H4 (cell line): Measurements from ENCODE around the gene EHMT1. TPM values are rescaled to one million over a fixed set of nuclear protein-coding genes. Genes with fewer than 3 reads are reported as not detected.
"Not testable (repeated sequence)": the region's sequence is repeated elsewhere in the genome, so short reads cannot be mapped to it uniquely, and the experiment has no call there.

Experiments used
- DNase-seq: peaks from one replicate; pipeline ENCODE4 v3.0.0-alpha.2; 2015; ENCODE audit warnings: low spot score
- total RNA-seq: library from RNA; depleted of rRNA; stranded (reverse); fragments of >200 nt; shearing (Covaris generic); gene quantifications from 2 replicates; pipeline ENCODE4 v1.2.3, GENCODE V29; 2014

EHMT1 gene
- total RNA-seq, 1 experiment from 2014 or later: 18.6 TPM

DNA sequence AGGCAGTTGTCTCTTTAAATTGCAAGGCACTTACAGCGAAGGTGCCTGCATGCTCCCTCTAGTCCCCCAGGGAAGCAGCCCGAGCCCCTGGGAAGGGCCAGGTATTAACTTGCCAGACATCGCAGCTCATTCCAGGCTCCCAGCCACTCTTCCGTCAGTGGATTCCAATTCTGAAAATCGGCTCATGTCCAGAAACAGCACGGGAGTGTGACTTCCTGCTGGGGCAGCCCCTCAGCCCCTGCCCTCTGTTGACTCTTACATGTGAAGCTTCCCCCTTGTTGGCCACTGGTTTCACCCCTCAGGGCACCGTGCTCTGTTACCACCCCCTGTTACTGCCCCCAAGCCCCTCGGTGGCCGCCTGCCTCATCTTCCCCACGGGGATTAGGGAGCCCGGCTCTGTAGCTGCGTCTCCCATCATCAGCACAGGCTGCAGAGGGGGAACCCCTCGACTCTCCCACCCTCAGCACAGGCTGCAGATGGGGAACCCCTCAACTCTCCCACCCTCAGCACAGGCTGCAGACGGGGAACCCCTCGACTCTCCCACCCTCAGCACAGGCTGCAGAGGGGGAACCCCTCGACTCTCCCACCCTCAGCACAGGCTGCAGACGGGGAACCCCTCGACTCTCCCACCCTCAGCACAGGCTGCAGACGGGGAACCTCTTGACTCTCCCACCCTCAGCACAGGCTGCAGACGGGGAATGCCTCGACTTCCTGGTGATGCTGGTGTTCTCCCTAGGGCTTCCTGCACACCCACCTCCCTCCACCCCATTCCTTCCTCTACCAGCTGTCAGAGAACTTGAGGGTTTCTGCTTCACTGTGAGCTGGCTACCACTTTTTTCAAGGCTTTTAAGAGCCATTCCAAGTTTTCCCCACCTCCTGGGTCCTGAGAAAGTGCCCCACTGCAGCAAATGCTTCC, 247.7 kb downstream of the EHMT1 start:
- no peak for DNase-seq

DNA sequence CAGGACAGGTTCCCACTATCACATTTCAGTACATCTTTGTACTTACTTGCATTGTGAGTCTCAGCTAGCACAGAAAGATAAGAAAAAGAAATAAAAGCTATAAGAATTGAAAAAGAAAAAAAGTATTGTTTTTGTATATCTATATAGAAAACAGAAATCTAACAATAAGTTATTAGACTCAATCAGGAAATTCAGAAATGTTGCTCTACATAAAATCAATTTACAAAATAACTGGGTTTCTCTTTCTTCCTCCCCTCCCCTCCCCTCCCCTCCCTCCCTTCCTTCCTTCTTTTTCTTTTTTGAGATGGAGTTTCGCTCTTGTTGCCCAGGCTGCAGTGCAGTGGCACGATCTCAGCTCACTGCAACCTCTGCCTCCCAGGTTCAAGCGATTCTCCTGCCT, 251.6 kb downstream of the EHMT1 start:
- DNase-seq: no peak

DNA sequence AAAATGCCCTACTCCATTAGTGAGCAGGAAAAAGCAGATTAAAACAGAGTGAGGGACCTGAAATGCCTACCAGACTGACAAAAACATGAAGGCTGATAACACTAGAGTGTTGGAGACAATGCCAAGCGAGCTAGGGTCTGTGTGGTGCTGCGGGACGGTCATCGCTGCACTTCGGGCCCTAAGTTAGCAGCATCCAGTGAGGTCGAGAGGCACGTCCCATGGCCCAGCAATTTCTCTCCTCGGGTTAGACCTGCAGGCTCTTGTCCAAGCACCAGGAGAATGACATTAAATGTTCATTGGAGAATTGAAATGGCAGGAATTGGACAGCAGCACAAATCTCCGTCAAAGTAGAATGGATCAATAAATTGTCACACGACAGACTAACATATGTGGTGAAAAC, 253.5 kb downstream of the EHMT1 start:
- DNase-seq: no peak

DNA sequence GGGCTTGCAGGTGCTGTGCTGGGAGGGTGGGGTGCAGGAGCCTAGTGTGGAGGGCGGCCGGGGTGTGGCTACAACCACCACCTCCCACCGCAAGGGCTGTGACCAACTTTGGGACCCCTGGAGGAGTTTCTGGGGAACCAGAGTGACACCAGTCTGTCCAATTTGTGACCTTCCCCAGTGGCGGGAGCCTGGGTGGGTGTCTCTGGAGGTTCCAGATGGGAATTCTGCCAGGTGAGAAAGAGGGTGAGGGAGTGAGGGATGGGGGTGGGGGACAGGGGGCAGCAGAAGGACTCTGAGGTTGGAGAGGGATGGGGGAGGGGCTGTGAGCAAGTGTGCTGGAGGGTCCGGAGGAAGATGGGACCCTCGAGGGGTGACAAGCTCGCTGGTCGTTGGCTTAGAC, 254.6 kb downstream of the EHMT1 start:
- DNase-seq: no peak

DNA sequence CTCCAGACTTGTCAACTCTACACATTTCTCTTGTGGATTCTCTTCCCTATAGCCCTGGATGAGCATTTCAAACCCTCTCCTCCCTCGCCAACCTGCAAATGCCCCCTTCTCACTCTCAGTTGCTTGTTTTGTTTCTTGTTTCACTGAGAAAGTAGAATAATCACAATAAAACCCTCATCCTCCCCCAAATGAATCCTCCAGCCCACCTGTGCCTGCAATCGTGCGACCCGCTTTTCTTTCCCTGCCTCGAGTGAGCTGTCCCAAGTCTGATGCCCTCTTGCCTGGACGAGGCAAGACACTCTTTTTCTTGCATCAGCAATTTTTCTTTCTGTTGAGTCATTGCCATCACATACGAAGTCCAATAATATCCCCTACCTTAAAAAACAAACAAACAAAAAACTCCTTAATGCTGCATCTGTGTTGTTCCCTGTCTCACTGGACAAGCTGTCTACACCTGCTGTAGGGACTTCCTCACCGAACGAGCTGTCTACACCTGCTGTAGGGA, 255.1 kb downstream of the EHMT1 start:
- DNase-seq: no peak

DNA sequence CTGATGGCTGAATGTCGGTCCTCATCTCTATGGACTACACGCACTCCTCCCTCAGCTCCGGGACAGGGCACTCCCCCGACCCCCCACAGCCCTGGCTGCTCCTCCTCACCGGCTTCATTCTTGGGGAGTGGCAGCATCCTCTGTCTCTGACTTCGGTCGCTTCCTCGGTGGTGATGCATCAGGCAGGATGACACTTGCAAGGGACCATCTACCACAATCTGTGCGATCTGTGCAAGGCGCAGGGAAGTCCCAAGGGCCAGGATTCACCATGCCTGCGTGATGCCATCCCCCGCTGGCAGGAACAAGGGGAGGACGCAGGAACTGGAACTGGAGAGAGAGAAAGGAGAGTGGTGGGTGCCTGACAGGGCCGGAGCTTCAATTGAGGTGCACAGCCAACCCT, 256.5 kb downstream of the EHMT1 start:
- no peak for DNase-seq

DNA sequence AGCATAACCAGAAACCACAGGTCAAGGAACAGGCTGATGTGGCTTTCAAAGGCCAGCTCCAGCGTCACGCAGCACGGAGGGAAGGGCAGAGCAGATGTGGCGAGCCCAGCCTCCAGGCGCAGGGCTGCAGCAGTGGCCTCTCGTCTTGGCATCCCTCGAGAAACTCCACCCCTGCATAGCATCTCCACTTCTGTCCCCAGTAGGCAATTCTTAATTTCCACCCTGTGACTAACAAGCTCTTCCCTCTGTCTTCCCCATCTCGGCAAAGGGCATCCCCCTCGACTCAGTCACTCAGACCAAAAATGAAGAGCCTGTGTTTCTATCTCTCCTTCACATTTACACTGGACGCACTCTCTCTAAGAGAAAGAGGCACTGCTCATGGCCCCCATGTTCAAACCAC, 257.0 kb downstream of the EHMT1 start:
- DNase-seq: no peak

DNA sequence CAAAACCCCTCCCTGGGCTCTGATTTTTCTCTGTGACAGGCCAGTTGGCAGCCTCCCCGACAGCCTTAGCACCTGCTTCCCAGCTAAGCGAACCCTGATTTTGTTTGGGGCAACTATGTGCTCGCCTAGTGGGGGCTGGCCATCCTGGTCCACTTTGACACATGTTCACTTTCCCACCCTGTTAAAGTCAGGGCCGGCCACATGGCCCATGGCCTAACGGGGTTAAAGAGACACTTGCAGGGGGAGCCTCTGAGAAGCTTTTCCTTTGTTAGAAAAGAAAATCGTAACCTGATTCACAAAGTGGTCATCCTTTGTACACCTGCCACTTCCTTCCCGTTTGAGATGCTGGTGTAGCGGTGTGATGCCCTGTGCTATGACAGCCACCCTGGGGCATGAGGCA, 257.5 kb downstream of the EHMT1 start:
- DNase-seq: no peak

DNA sequence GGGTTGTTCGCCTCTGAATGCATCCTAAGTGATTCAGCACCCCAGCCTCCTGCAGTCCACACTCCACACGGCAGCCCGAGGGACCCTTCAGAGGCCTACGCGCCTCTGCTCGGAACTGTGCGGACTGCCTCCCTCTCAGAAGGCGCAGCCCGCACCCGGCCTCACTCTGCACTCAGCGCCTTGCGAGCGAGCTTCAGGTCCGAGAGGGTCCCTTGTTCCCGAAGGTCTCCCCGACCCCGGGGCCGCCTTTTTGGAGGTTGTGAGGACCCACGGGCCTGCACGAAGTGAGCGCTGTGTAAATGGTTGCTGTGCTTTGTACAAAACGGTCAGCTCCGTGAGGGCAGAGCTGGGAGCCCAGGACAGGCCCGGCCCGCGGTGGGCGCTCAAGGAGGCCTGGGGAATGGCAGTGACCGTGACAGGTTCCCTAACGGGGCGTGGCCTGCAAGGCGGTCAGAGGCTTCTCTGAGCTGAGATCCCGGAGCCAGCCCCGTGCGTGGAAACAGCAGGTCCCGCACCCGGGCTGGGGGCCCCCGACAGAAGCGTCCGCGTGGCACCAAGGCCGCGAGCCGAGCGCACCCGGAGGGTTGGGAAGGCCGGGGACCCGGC, 258.1 kb downstream of the EHMT1 start:
- no peak for DNase-seq

DNA sequence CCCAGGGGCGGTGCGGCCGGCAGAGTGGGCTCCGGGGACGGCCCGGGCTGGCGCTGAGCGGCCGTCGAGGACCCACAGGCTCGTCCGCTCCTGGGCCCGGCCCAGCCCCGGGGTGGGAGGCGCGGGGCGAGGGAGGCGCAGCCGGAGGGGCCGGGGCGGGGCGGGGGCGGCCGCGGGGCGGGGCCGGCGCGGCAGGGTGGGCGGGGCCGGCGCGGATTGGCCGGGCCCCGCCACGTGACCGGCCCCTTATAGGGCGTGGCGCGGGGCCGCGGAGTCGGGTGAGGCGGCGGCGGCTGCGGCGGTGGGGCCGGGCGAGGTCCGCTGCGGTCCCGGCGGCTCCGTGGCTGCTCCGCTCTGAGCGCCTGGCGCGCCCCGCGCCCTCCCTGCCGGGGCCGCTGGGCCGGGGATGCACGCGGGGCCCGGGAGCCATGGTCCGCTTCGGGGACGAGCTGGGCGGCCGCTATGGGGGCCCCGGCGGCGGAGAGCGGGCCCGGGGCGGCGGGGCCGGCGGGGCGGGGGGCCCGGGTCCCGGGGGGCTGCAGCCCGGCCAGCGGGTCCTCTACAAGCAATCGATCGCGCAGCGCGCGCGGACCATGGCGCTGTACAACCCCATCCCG, 258.8 kb downstream of the EHMT1 start, which contains the start of gene CACNA1B:
TSS of gene CACNA1B (plus strand) at position 277 of the 617 bp plus-strand sequence. CDS start at position 429, 152 bp downstream.
- not testable (repeated sequence) for DNase-seq

DNA sequence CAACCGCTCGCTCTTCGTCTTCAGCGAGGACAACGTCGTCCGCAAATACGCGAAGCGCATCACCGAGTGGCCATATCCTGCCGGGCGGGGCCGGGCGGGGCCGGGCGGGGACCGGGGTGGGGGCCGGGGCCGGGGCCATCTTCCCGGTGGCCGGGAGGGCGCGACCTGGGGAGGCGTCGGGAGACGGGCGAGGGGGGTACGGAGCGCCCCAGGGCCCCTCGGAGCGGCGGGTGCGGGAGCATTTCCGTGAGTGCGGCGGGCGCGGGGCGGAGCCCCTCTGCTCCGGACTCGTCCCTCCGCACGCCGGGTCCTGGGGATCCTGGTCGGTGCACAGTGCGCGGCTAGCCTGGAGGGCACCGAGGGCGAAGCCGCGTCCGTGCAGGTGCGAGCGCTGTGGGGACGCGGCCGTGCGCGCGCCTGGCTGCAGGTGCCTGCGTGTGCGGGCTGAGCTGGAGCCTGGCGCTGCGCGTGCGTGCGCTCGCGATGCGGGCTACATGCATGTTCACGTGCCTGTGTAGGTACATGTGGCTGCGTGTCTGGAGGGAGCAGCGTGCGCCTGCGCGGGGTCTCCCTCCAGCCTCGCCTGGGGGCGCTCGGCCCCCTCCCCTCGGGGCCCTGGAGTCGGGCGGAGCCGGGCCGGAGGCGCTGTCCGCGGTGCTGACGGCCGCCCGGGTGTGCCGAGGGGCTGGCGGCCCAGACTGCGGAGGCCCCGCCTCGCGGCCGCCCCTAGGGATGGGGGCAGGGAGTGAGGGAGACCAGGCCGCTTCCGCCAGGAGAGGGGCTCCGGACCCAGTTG, 259.5 kb downstream of the EHMT1 start:
- no peak for DNase-seq

DNA sequence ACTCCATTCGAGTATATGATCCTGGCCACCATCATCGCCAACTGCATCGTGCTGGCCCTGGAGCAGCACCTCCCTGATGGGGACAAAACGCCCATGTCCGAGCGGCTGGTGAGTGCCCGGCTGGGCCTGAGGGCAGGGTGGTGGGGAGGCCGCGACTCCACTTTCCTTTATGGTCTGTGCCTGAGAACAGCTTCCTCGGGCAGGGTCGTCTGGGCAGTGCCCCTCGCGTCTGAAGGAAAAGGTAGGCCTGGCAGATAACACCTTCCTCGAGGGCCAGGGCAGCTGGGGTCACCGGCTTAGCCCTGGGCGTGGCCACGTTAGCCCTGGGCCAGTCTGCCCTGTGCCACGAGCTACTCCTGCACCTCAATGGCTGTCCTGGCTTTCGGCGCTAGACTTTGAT, 260.2 kb downstream of the EHMT1 start:
- DNase-seq: no peak

DNA sequence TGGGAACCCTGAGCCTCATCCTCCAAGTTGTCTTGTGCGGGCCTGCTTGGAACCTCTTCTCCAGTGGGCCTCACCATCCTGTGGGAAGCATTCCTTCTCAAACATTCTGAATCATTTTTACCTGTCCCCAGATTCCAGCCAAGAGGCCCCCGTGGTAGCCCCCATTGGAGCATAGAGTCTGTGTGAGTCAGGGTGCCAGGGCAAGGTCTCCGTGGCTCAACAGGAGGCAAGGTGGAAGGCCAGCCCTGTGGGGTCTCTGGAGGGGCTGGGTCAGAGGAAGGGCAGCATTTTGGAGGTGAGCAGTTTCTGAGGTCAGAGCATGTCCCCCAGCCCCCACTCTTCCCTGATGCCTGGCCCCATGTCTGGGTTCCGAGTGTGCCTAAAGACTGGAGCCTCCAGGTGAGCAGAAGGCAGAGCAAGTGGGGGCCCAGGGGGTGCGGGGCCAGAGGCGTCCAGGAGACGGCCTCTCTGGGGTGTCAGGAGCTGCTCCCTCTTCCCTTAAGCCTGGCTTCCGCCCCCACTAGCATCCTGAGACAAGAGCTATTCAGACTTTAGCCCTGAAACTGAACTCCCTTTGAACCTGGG, 260.9 kb downstream of the EHMT1 start:
- no peak for DNase-seq

DNA sequence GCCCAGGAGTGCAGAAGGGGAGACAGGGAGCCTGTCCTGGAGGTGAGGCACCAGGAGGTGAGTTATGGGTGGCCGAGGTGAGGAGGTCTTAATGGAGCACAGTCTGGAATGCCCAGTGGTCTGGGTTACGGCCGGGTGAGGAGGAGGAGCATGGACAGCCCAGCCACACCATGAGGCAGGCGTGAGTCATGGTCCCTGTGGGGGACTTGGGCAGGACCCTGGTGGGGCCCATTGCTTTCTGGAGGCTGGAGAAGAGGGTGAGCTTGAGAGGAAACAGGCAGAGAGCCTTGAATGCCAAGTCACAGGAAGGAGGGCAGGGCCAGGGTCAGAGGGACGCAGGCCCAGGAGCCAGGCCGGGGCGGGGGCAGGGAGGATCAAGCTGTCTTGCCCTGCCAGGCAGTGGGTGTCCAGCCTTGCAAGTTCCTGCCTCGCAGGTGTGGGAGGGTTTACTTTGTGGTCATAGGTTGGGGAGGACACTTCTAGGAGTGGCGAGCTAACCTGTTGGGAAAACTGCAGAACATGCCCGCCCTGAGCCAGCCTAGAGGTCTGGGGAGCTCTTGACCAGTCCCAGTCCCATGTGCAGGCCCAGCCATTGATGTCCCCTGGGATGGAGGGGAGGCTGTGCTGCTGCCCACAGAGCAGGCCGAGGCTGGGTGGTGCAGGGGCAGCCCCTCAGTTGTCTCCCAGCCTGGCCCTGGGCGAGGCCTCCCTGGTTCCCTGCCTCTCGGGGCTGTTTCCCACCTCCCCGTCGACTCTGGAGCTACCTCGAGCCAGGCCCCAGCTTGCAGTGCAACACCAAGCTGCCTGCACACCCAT, 261.6 kb downstream of the EHMT1 start:
- DNase-seq: no peak

DNA sequence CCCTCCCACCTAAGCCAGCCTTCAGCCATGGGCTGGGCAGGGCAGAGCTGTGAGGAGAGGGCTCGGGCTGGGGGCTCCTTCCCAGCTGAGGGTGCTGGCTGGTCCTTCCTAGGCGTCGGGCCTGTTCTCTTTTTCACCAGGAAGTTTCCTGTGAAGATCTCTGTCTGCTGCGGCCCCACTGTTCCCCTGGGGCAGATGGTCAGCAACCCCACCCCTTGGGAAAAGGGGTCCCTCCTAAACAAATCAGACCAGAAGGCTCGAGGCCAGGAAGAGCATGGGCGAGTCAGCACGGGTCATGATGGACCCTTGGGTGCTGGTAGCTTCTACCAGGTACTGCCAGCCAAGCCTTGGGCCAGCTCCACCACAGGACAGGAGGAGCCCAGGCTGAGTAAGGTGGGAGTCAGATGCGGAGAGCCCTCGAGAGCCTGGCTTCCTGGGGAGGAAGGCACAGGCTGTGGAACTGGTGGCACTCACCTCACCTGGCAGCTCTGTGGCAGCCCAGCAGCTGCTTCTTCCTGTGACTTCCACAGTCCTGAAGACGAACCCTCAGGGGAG, 262.2 kb downstream of the EHMT1 start:
- DNase-seq: no peak

DNA sequence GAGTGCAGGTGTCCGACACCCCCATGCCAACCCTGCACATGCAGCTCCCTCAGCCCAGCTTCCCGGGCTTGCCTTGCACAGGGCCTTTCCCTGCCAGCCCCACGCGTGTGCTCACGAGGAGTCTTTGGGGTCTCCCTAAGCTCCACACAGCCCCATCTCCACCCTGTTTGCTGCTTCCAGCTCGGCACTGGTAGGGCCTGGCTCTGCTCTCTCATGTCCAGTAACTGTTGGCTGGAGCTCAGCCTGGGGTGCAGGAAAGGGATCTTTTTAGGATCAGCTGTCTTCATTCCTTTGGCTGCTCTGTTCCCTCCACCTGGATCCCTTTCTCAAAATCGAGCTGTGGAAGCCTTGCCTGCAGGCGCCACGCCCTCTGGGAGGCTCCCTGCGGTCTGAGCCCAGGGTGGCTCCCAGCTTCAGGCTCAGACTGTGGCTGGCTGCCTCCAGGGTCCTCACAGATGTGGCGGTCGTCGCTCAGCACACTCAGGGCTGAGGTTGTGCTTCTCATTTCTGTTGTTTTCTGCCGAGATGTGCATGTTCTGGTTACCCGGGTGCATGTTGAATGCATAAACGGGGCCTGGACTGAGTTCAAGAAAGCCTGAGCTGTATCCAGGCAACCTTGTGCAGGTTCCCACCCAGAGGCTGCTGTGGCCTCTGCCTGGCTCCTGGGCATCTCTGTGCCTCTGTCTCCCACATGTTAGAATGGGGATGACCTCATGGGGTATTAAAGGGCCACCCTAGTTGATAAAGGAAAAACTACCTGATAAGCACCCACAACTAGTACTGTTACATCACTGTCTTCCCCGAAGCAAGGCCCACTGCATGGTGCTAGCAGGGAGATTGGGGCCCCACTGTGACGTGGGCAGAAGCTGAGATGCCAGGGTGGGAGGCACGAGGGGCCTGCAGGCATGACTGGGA, 263.0 kb downstream of the EHMT1 start:
- no peak for DNase-seq

DNA sequence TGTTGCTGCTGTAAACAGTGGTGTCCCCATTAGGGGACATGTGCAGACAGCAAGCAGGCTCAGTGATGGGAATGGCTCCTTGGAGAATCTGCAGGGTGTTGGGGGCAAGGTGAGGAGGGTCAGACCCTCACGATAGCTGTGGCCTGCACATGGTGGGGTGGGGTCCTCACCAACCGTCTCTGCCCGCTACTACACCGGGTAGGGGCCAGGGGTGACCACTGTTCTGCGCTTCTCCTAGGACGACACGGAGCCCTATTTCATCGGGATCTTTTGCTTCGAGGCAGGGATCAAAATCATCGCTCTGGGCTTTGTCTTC, 263.7 kb downstream of the EHMT1 start:
- no peak for DNase-seq

DNA sequence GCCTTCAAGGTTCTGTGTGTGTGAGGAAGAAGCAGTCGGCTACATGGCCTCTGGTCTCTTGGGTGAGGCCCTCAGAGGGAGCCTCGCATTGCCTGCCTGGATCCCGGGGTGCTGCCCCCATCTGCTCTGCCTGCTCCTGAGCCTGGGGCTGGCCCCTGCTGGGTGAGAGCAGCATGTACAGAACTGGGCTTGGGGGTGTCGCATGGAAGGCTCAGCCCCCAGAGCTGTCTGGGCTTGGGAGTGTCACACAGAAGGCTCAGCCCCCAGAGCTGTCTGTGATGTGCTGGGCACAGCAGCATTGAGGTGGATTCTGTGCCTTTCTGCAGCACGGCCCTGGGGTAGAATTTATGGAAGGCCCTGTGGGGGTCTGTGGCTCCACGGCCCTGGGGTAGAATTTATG, 265.2 kb downstream of the EHMT1 start:
- not testable (repeated sequence) for DNase-seq

DNA sequence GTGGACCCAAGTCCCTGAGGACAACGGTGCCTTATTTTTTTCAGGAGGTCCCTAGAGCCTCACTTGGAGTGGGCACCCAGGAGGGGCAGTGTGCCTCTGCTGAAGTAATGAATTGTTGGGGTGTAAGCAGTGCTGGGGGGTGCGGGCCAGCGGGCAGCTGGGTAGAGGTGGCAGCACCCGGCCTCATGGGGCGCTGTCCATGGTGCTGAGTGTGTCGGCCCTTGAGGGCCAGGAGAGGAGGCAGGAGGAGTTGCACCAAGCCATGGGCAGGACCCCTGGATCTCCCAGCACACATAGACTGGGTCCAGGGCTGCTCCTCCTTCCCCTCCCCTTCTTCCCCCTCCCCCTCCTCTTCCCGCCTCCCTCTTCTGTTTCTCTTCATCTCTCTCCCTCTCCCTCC, 265.7 kb downstream of the EHMT1 start:
- not testable (repeated sequence) for DNase-seq
